CD4-positive, alpha-beta T cell treated with Interleukin-2 at 100 ng/mL for 4 hours (primary cell): ENCODE results near the gene WDFY2.

Experiments
- DNase-seq: peaks from one replicate; pipeline ENCODE4 v3.0.0-alpha.2; 2020; ENCODE audit warnings: low spot score

The WDFY2 gene

GRCh38 chr13:51800486-51800885 lies 216.2 kb downstream of the WDFY2 start:
- no peak for DNase-seq

GRCh38 chr13:51801631-51802099 lies 217.4 kb downstream of the WDFY2 start:
- no peak for DNase-seq

- DNase-seq: no peak
Observed at GRCh38 chr13:51802631-51803418, 218.6 kb downstream of the WDFY2 start.

GRCh38 chr13:51803422-51804294 lies 219.4 kb downstream of the WDFY2 start, which contains the start of gene DHRS12:
DHRS12 (minus strand) TSS chr13:51804163; CDS start chr13:51799659, 4,504 bp downstream.
- peak; percentile 89 for DNase-seq

GRCh38 chr13:51804295-51805172 lies 220.3 kb downstream of the WDFY2 start:
- peak; percentile 42 for DNase-seq

GRCh38 chr13:51805313-51805712 lies 221.1 kb downstream of the WDFY2 start:
- DNase-seq: no peak

GRCh38 chr13:51805925-51806324 lies 221.7 kb downstream of the WDFY2 start:
- DNase-seq: no peak

GRCh38 chr13:51806566-51806965 lies 222.3 kb downstream of the WDFY2 start:
- DNase-seq: no peak

GRCh38 chr13:51807041-51807440 lies 222.8 kb downstream of the WDFY2 start:
- DNase-seq: no peak

GRCh38 chr13:51808811-51809210 lies 224.5 kb downstream of the WDFY2 start:
- DNase-seq: no peak

- DNase-seq: no peak
Observed at GRCh38 chr13:51811046-51811445, 226.8 kb downstream of the WDFY2 start.

GRCh38 chr13:51811920-51812451 lies 227.7 kb downstream of the WDFY2 start:
- no peak for DNase-seq

GRCh38 chr13:51814071-51814470 lies 229.8 kb downstream of the WDFY2 start:
- DNase-seq: no peak

GRCh38 chr13:51814825-51815650 lies 230.8 kb downstream of the WDFY2 start:
- peak; percentile 84 for DNase-seq

- no peak for DNase-seq
Observed at GRCh38 chr13:51815848-51816247, 231.6 kb downstream of the WDFY2 start.

- no peak for DNase-seq
Observed at GRCh38 chr13:51816604-51817249, 232.5 kb downstream of the WDFY2 start.
